MCF 10A (cell line): ENCODE data around the gene MTTP. TPM values are rescaled to one million over a fixed set of nuclear protein-coding genes. Genes with fewer than 3 reads are reported as not detected.

Experiments used
- BruUV-seq: library from RNA; stranded (reverse); fragments of 400-500 nt; replicated peaks from 2 replicates; lab custom pipeline; 2021; lab: Mats Ljungman, UMichigan
- CTCF ChIA-PET: fragments of 300-600 bp; sonication (Branson Sonifier 250); formaldehyde crosslinking; extraction: SDS; loops from one replicate; lab custom pipeline; 2021; ENCODE audit warnings: antibody characterized with exemption, inconsistent platforms; lab: Yijun Ruan, JAX
- POLR2A ChIA-PET: fragments of 300-600, 350-650 bp; sonication (Branson Sonifier 250); formaldehyde crosslinking; extraction: SDS; loops from one replicate; lab custom pipeline; 2020; ENCODE audit warnings: antibody characterized with exemption, inconsistent platforms; lab: Yijun Ruan, JAX
- DNase-seq: peaks from one replicate; pipeline ENCODE4 v3.0.0-alpha.2; 2018; ENCODE audit not compliant: unreplicated experiment
- H3K27ac Mint-ChIP-seq: one replicate; pipeline ENCODE4 v1.8.0; 2022; ENCODE audit warnings: mild to moderate bottlenecking, low read depth, mixed read lengths; ENCODE audit not compliant: unreplicated experiment
- H3K27me3 Mint-ChIP-seq: one replicate; pipeline ENCODE4 v1.8.0; 2022; ENCODE audit warnings: mixed read lengths; ENCODE audit not compliant: insufficient read depth, unreplicated experiment
- H3K36me3 Mint-ChIP-seq: one replicate; pipeline ENCODE4 v1.8.0; 2022; ENCODE audit warnings: mild to moderate bottlenecking, moderate library complexity, mixed read lengths; ENCODE audit not compliant: insufficient read depth, unreplicated experiment
- H3K4me1 Mint-ChIP-seq: one replicate; pipeline ENCODE4 v1.8.0; 2022; ENCODE audit warnings: mixed read lengths; ENCODE audit not compliant: insufficient read depth, unreplicated experiment
- H3K4me3 Mint-ChIP-seq: one replicate; pipeline ENCODE4 v1.8.0; 2022; ENCODE audit warnings: mild to moderate bottlenecking, moderate library complexity, mixed read lengths; ENCODE audit not compliant: unreplicated experiment
- H3K9me3 Mint-ChIP-seq: one replicate; pipeline ENCODE4 v1.8.0; 2022; ENCODE audit warnings: mixed read lengths; ENCODE audit not compliant: unreplicated experiment
- CTCF ChIP-seq: fragments of 200-600 bp; IDR thresholded peaks from one replicate; pipeline ENCODE4 v1.8.0; 2022; ENCODE audit warnings: antibody characterized with exemption, mild to moderate bottlenecking; ENCODE audit not compliant: unreplicated experiment
- intact Hi-C: fragments of 100-400 bp; cut with micrococcal nuclease; formaldehyde crosslinking; loops from 2 replicates; pipeline ENCODE4 v1.14.1; 2022
- total RNA-seq: library from RNA; stranded (reverse); gene quantifications from 2 replicates; pipeline ENCODE4 v1.2.3, GENCODE V29; 2022

The MTTP gene
- total RNA-seq, 1 experiment from 2014 or later: 0.51 TPM

GRCh38 chr4:99536271-99536670, 38.4 kb upstream of the MTTP start:
- no peaks in the 10 kb centered on the region for H3K9me3 Mint-ChIP-seq
- DNase-seq: no peak
- ChIA-PET CTCF (no interaction called here), POLR2A (no interaction called here)
- intact Hi-C loops: no loop called here
- TF ChIP-seq CTCF: no peak
- no peaks in the 10 kb centered on the region for H3K36me3 Mint-ChIP-seq
- BruUV-seq: no TSS peak
- no peaks in the 10 kb centered on the region for H3K27me3 Mint-ChIP-seq
- no peak overlapping the region for H3K4me3 Mint-ChIP-seq
- no peaks in the 10 kb centered on the region for H3K4me1 Mint-ChIP-seq
- H3K27ac Mint-ChIP-seq: no peak overlapping the region

- Mint-ChIP-seq H3K27me3 (no peaks in the 10 kb centered on the region), H3K9me3 (no peaks in the 10 kb centered on the region), H3K27ac (no peak overlapping the region), H3K4me3 (no peak overlapping the region), H3K4me1 (no peaks in the 10 kb centered on the region), H3K36me3 (no peaks in the 10 kb centered on the region)
- ChIA-PET POLR2A (no interaction called here), CTCF (interaction anchor here (0.6 to 1.3 kb wide), 4 partner anchors 17 to 419 kb away, joined by 3 to 5 read pairs (median 3); no protein-coding TSS in a partner anchor)
- intact Hi-C loops: no loop called here
- DNase-seq: no peak
- BruUV-seq: no TSS peak
- no peak for TF ChIP-seq CTCF
These were observed 37.8 kb upstream of the MTTP start for GRCh38 chr4:99536848-99537247.

- Mint-ChIP-seq H3K27ac (no peak overlapping the region), H3K4me3 (no peak overlapping the region), H3K4me1 (no peaks in the 10 kb centered on the region), H3K36me3 (no peaks in the 10 kb centered on the region), H3K27me3 (no peaks in the 10 kb centered on the region), H3K9me3 (no peaks in the 10 kb centered on the region)
- ChIA-PET POLR2A (no interaction called here), CTCF (interaction anchor here (0.6 to 1.3 kb wide), 5 partner anchors 74 to 420 kb away, joined by 3 to 5 read pairs (median 3); no protein-coding TSS in a partner anchor)
- no TSS peak for BruUV-seq
- intact Hi-C loops: no loop called here
- TF ChIP-seq CTCF: no peak
- no peak for DNase-seq
These were observed 37.0 kb upstream of the MTTP start for GRCh38 chr4:99537674-99538073.

GRCh38 chr4:99540277-99540939, 34.2 kb upstream of the MTTP start:
- Mint-ChIP-seq H3K36me3 (no peaks in the 10 kb centered on the region), H3K27me3 (no peaks in the 10 kb centered on the region), H3K4me3 (no peak overlapping the region), H3K27ac (no peak overlapping the region), H3K9me3 (no peaks in the 10 kb centered on the region), H3K4me1 (no peaks in the 10 kb centered on the region)
- CTCF ChIA-PET: interaction anchor here (0.6 to 0.7 kb wide), 2 partner anchors 170 to 409 kb away, joined by 3 read pairs; no protein-coding TSS in a partner anchor
- BruUV-seq: no TSS peak
- DNase-seq: no peak
- no peak for TF ChIP-seq CTCF
- intact Hi-C loops: no loop called here
- POLR2A ChIA-PET: no interaction called here
